Lower leg skin (tissue), 3 donors: ENCODE measurements around the gene ZNF821.

Experiments
- CTCF ChIP-seq, 3 donors: fragments of 450-650 bp; IDR thresholded peaks; one replicate each; pipeline ENCODE4 v1.5.1; 2016; ENCODE audit warnings: antibody characterized with exemption in 3 of 3, mild to moderate bottlenecking in 3 of 3, moderate library complexity in 2 of 3
- POLR2A ChIP-seq, 2 donors: fragments of 450-650 bp; IDR thresholded peaks; one replicate each; pipeline ENCODE4 v1.6.1; 2016 to 2017; ENCODE audit warnings: antibody characterized with exemption in 2 of 2, mild to moderate bottlenecking in 1 of 2, moderate library complexity in 1 of 2

DNA sequence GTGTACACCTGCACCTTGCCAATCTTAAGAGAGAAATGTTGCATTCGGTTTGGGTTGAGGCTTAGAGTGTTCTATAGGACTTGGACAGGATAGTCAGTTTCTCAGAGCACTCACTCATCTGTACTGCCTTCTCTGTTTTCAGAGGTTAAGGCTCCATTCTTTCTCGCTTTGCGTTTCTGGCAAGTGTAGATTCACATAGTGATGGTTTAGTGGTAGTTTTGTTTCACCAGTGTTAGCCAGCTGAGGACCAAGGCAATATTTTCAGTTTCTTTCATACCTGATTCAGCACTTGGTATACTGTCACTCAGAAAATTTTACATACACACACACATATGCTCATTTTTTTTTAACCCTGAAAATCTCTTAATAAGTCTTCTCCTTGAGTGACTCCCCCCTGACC lies 36.9 kb downstream of the ZNF821 start:
- TF ChIP-seq CTCF (IDR thresholded peaks at IDR 0.05) (no peak), POLR2A (IDR thresholded peaks at IDR 0.05) (no peak)
